Keratinocyte (primary cell): ENCODE measurements around the gene IFTAP. TPM values are rescaled to one million over a fixed set of nuclear protein-coding genes. Genes with fewer than 3 reads are reported as not detected.

ENCODE experiments used
- DNase-seq: peaks from one replicate; pipeline ENCODE4 v3.0.0-alpha.2; 2011; ENCODE audit warnings: low read depth, missing footprints, low spot score
- FAIRE-seq: peaks from 2 replicates; lab custom pipeline; 2011; peaks lifted over from hg19 to GRCh38; lab: Jason Lieb, UNC
- H2AFZ ChIP-seq: 2 replicates; pipeline ENCODE4 v1.6.0; 2012; ENCODE audit warnings: low read length, control low read depth, inconsistent platforms; ENCODE audit not compliant: control insufficient read depth
- H3K27ac ChIP-seq: 2 replicates; pipeline ENCODE4 v1.5.1; 2011; ENCODE audit warnings: low read length; ENCODE audit not compliant: control insufficient read depth, insufficient read depth
- H3K27me3 ChIP-seq: 3 replicates; pipeline ENCODE4 v1.6.0; 2011; ENCODE audit warnings: low read length; ENCODE audit not compliant: control insufficient read depth, insufficient read depth; ENCODE audit errors: extremely low read depth
- H3K36me3 ChIP-seq, 2 experiments: 2 replicates in 1 of 2; 3 replicates in 1 of 2; pipeline ENCODE4 v1.5.1; 2011; ENCODE audit warnings: low read length in 2 of 2, mild to moderate bottlenecking in 1 of 2; ENCODE audit not compliant: control insufficient read depth in 2 of 2, insufficient read depth in 2 of 2; ENCODE audit errors: extremely low read depth in 1 of 2
- H3K4me1 ChIP-seq: 3 replicates; pipeline ENCODE4 v1.5.1; 2011; ENCODE audit warnings: low read length; ENCODE audit not compliant: control insufficient read depth, insufficient read depth; ENCODE audit errors: extremely low read depth
- H3K4me2 ChIP-seq: 3 replicates; pipeline ENCODE4 v1.6.0; 2011; ENCODE audit warnings: low read depth, low read length; ENCODE audit not compliant: control insufficient read depth, insufficient read depth; ENCODE audit errors: extremely low read depth
- H3K4me3 ChIP-seq, 3 experiments: fragments of 200-600 bp in 1 of 3; sonication (generic) in 1 of 3; 2 replicates in 2 of 3; 3 replicates in 1 of 3; pipeline ENCODE4 v1.5.1; 2011 to 2016; ENCODE audit warnings: low read length in 3 of 3, mild to moderate bottlenecking in 3 of 3, control low read depth in 2 of 3, inconsistent platforms in 1 of 3, low read depth in 1 of 3, mixed read lengths in 1 of 3, mixed run types in 1 of 3, moderate library complexity in 1 of 3; ENCODE audit not compliant: control insufficient read depth in 2 of 3, insufficient read depth in 2 of 3; ENCODE audit errors: extremely low read depth in 1 of 3
- H3K79me2 ChIP-seq: 2 replicates; pipeline ENCODE4 v1.6.0; 2012; ENCODE audit warnings: low read length; ENCODE audit not compliant: control insufficient read depth, insufficient read depth
- H3K9ac ChIP-seq: 3 replicates; pipeline ENCODE4 v1.6.0; 2011; ENCODE audit warnings: low read length; ENCODE audit not compliant: control insufficient read depth, insufficient read depth; ENCODE audit errors: extremely low read depth
- H3K9me1 ChIP-seq: 3 replicates; pipeline ENCODE4 v1.6.0; 2011; ENCODE audit warnings: low read length; ENCODE audit not compliant: control insufficient read depth, insufficient read depth; ENCODE audit errors: extremely low read depth
- H3K9me3 ChIP-seq: 2 replicates; pipeline ENCODE4 v1.5.1; 2012; ENCODE audit warnings: low read depth, low read length; ENCODE audit not compliant: control insufficient read depth
- H4K20me1 ChIP-seq: 3 replicates; pipeline ENCODE4 v1.6.0; 2011; ENCODE audit warnings: low read length; ENCODE audit not compliant: control insufficient read depth, insufficient read depth; ENCODE audit errors: extremely low read depth
- CTCF ChIP-seq, 3 experiments: IDR thresholded peaks in 1 of 3; conservative IDR thresholded peaks in 1 of 3; optimal IDR thresholded peaks in 1 of 3; 2 replicates in 2 of 3; 3 replicates in 1 of 3; pipeline versions ENCODE3 to v1.5.1; 2011; ENCODE audit warnings: low read length in 3 of 3, mild to moderate bottlenecking in 3 of 3, moderate library complexity in 2 of 3, control low read depth in 1 of 3, inconsistent platforms in 1 of 3; ENCODE audit not compliant: insufficient read depth in 2 of 3; ENCODE audit errors: extremely low read depth in 1 of 3
- EZH2 ChIP-seq: IDR thresholded peaks from one replicate; pipeline ENCODE4 v1.6.1; 2012; ENCODE audit warnings: inconsistent platforms, mild to moderate bottlenecking, low read length, moderate library complexity
- dilution Hi-C: fragments of 300-500 bp; cut with MboI; formaldehyde crosslinking; loops from one replicate; pipeline ENCODE4 v1.7.0; 2020; ENCODE audit warnings: low sequenced_read_pairs; ENCODE audit not compliant: extremely low pct_ligation_motif_present
- polyA plus RNA-seq, 5 experiments: library from polyadenylated mRNA; depleted of rRNA in 3 of 5; stranded (reverse) in 3 of 5; stranded (forward) in 1 of 5; unstranded in 1 of 5; fragments of >200 nt; gene quantifications; 1 replicate in 1 of 5; 2 replicates in 3 of 5; 3 replicates in 1 of 5; pipeline versions ENCODE4 v1.2.1 to v1.2.3, GENCODE V29; 2011 to 2012; ENCODE audit warnings: missing spikeins in 2 of 5, low read depth in 1 of 5, low replicate concordance in 1 of 5

Gene IFTAP
- polyA plus RNA-seq, 1 donor (not counting 4 experiments of a cell fraction or from before 2014, with no cell fraction given) = 22.8 TPM

GRCh38 chr11:36696550-36696949, 102.2 kb downstream of the IFTAP start:
- Histone ChIP-seq H3K79me2 (no peaks in the 10 kb centered on the region), H3K4me2 (no peak overlapping the region), H3K27ac (no peak overlapping the region), H3K9ac (no peak overlapping the region), H2AFZ (no peak overlapping the region), H3K4me3 (no peak overlapping the region), H3K27me3 (peaks cover 4% of the 10 kb centered on the region), H3K4me1 (peaks cover 5% of the 10 kb centered on the region), H3K9me1 (no peaks in the 10 kb centered on the region), H3K9me3 (no peaks in the 10 kb centered on the region), H3K36me3 (no peaks in the 10 kb centered on the region), H4K20me1 (no peaks in the 10 kb centered on the region)
- dilution Hi-C loops = no loop called here
- FAIRE-seq (no peak), DNase-seq (no peak)
- TF ChIP-seq CTCF (optimal IDR thresholded peaks at IDR 0.05 in 1 of 3, IDR thresholded peaks at IDR 0.05 in 1 of 3, conservative IDR thresholded peaks at IDR 0.05 in 1 of 3; ENCODE audit: extremely low read depth in 1 of 3, insufficient read depth in 2 of 3, low read length in 3 of 3) = no peak

- Histone ChIP-seq H3K4me2 (peak overlapping the region; percentile 30), H3K4me3 (no peak overlapping the region), H4K20me1 (no peaks in the 10 kb centered on the region), H3K9me3 (no peaks in the 10 kb centered on the region), H3K9me1 (no peaks in the 10 kb centered on the region), H3K4me1 (peaks cover 5% of the 10 kb centered on the region), H2AFZ (no peak overlapping the region), H3K9ac (no peak overlapping the region), H3K79me2 (no peaks in the 10 kb centered on the region), H3K27ac (no peak overlapping the region), H3K36me3 (no peaks in the 10 kb centered on the region), H3K27me3 (no peaks in the 10 kb centered on the region)
- TF ChIP-seq CTCF (optimal IDR thresholded peaks at IDR 0.05 in 1 of 3, IDR thresholded peaks at IDR 0.05 in 1 of 3, conservative IDR thresholded peaks at IDR 0.05 in 1 of 3; ENCODE audit: extremely low read depth in 1 of 3, insufficient read depth in 2 of 3, low read length in 3 of 3) (no peak), EZH2 (no peak)
- DNase-seq = no peak
- dilution Hi-C loops = no loop called here
- no peak for FAIRE-seq
Observed at GRCh38 chr11:36699271-36699670, 105.0 kb downstream of the IFTAP start.
